ACHN (cell line): Measurements from ENCODE around the gene ARL5C.

ENCODE experiments used
- DNase-seq: peaks from one replicate; pipeline ENCODE4 v3.0.0-alpha.2; 2015
- in situ Hi-C: cut with HindIII; loops from 2 replicates; pipeline ENCODE4 v1.10.0; 2017; ENCODE audit warnings: low sequenced_read_pairs, low pct_ligation_motif_present, low pct_unique_long_range_greater_than_20kb

The ARL5C gene

DNA sequence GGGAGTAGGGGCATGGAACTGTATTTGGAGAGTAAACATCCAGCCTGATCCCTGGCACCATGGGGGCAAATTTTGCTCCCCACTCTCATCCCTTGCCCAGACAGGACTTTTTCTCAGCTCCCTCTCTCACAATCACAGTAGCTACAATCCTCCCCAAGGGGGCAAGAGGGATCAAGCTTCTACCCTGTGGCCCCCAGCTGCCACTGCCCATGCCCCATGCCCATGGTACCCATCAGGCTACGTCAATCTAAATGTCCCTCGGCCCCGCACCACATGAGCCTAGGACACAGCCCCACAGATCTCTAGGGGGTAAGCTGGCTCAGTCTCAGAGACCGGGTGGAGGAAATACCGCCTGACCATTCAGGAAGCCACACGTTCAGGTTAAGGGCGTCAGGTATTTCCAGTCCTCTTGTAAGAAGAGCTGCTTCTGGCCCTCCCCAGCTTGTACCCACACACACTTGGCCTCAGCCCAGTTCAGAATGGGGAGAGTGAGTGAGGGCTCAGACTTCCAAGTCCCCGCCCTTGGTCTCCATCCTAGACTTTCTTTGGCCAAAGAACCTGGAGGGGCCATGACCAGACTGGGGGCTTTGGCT is 29.7 kb upstream of the ARL5C start:
- no peak for DNase-seq
- in situ Hi-C loops, result no loop called here

DNA sequence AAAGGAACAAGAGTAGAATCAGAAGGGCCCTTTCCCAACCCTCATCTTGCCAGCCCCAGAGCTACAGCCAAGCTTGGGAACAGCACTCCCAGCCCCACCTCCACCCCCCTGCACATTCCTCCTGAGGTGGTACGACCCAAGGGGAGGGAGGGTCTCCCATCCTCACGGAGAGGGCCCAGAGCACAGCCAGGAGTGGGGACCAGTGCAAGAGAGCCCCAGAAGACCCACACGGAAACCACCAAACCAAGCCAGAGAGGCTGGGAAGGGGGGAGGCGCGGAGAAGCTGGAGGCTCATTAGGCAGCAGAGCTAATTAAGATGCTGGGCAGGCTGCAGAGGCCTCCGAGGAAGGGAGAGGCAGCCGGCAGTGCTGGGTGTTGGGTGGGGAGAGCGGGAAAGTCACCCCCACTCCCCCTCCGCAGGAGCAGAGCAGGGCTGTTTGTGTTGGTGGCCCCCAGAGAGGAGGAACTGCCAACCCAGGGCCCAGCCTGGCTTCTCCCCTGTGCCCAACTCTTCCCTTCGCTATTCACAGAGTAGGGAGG is 29.1 kb upstream of the ARL5C start:
- no peak for DNase-seq
- in situ Hi-C loops, result no loop called here

DNA sequence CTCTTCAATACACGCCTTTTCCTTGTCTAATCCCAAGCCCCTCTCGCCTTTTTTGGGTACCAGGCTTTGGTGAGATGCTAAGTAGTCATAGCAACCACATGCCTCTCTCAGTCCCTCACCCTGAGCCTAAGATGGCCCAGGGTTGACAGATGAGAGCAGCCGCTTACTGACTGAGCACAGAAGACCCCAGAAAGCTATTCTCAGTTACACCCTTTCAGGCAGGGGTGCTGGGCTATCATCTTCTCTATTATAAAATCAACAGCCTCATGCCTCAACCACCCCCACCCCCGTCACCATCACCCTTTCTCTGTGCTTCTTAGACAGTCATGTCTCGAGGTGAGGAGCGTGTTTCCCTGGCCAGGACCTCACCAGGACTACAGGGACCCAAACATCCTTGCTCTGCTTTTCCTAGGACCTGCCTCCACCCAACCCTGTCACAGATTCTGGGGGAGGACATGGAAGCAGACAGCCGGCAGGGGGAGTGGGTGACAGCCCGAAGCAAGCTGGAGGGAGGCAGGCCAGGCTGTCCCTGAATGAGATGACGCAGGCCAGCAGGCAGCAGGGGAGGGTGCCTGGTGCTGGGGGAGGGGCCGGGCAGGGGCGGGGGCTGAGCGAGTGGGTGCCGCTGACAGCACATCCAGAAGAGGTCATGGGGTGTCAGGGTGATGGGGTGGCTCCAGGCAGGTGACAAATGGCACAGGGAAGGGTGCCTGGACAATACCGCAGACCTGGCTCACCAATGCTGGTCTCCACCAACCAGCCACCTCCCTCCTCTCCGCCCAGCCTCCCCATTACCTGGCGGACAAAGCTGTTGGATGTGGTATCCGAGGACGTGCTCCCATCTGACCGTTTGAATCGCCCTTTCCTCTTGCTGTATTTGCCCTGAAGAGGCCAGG is 28.4 kb upstream of the ARL5C start:
- in situ Hi-C loops, result no loop called here
- DNase-seq, result no peak

DNA sequence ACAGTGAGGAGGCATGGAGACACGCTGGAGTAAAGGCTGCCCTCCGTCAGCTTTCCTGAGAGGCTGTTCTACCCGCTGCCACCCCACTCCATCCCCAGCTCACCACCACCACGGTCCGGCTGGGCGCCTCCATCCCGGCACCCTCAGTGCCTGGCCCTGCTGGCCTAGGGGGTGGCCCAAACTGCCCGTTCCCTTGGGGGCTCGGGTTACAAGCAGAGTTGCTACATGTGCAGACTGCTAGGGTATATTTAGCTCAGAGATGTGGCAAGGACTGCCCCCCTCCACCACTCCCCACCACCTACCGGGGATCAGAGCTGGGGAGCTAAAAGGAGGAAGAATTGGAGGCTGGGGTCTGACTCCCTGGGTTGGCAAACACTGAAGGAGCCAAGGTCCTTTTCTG is 27.4 kb upstream of the ARL5C start:
- DNase-seq, result no peak
- in situ Hi-C loops, result no loop called here

DNA sequence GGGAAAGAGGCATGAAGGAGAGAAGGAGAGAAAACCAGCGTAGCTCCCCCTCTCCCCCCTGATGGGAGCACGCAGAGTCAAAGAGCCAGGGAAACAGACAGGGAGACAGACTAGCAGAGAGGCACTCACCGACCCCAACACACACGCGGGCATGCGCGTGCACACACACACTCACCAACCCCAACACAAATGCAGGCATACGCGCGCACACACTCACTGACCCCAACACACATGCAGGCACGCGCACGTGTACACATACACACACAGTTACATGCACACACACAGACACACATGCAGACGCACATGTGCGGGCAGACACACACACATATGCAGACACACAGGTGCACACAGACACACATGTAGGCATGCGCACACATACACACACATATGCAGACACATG is 26.9 kb upstream of the ARL5C start:
- in situ Hi-C loops, result no loop called here
- no peak for DNase-seq

DNA sequence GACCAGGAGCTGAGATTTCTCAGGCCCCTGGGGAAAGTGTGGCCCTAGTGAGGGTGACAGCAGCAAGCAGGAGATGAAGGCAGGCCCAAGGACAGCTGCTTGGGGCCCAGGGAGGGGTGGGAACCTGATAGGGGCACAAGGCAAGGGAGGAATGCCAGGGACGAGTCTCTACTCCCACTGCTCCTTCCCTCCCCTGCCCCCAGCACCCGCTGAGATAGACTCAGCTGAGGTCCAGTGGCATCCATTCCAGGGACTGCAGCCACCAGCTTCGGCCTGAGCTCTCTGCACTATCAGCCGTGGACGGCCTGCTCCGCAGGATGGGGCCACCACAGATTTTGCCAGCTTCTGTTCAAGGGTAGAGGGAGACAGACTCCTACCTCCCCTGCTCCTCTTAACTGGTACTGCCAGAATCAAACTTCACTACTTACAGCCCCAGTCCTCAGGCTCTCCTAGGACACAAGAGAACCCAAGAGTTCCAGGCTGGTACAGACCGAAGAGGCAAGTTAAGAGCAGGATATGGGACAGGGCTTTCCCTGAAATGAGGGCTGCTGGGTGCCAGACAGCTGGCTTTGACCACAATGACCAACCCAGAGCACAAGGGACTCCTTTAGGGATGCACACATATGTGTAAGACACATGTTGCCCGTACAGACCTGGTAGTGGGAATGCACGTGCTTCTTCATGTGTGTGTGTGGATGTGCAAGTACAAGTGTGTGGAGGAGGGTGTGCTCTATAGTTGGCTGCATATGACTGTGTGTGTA is 26.0 kb upstream of the ARL5C start:
- no peak for DNase-seq
- in situ Hi-C loops, result no loop called here

DNA sequence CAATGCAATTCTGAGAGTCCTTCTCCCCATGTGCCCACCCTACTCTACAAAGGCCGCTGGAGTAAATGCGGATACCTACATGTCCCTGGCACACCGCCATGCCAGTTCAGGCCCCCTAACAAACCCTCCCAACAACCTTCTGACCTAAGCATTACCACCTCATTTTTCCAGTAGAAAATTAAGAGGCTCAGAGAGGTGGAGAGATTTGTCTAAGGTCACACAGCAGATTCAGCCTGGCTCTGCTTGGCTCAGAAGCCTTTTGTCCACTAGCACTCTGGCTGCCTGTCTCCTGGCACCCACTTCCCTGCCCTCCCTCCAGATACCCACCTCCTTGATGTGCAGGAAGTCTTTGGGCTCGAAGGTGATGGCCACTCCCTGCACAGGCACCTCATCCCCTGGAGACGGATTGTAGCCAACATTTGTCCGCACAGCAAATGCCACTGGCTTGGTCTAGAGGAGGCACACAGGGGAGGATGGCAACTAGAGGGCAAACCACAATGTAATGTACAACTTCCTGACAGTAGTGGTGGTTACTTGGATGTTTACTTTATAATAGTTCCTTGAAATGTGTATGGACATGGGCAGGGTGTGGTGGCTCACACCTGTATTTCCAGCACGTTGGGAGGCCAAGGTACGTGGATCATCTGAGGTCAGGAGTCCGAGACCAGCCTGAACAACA is 21.3 kb upstream of the ARL5C start:
- in situ Hi-C loops, result no loop called here
- DNase-seq, result no peak

DNA sequence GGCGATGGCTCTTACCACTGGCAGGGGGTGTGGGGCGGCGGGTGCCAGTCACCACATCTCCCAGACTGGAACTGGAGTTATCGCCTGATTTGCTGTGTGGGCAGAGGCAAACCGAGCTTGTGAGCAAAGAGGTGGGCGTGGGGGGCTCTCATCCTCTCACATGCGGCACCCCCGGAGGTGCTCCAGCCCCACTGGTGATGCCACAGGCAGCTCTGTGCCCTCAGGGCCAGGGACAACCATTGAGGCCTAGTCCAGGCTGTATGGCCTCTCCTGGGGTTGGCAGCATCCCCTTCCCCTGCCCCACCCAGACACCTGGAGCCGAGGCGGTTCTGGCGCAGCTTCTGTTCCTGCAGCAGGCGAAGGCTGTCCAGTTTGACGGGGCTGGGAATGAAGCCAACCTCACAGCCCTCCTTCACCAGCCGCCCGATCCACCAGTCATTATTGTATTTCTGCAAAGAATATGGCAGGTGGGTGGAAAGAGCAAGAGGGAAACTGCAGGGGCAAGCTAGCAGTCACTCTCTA is 20.6 kb upstream of the ARL5C start:
- DNase-seq, result no peak
- in situ Hi-C loops, result no loop called here

DNA sequence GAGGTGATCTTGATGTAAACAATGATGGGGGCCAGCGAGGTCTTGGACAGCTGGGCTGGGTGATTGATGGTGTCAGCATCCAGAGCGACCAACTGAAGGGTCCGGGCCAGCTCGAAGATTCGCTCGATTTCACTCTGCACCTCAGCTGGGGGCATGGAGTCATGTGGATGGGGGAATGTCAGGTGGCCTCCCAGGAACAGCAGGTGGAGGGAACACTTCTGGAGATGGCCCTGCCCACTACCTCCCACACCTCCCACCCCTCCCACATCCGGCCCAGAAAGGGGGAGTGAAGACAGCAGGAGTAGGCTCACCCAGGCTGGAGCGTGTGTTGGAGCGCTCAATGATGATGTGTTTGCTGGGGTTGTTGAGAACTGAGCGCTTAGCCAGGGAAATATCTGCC is 17.8 kb upstream of the ARL5C start:
- in situ Hi-C loops, result no loop called here
- no peak for DNase-seq

DNA sequence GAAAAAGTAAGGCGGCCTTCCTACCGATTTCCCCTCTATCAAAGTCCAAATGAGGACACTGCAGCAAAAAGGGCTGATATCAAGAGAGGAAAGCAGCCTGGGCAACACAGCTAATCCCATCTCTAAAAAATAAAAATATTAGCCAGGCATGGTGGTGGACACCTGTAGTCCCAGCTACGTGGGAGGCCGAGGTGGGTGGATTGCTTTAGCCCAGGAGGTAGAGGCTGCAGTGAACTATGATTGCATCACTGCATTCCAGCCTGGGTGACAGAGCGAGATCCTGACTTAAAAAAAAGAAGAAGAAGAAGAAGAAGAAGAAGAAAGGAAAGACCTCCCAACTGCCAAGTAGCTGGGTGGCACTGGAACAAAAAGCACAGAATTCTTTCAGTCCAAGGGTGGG is 17.1 kb upstream of the ARL5C start:
- in situ Hi-C loops, result no loop called here

DNA sequence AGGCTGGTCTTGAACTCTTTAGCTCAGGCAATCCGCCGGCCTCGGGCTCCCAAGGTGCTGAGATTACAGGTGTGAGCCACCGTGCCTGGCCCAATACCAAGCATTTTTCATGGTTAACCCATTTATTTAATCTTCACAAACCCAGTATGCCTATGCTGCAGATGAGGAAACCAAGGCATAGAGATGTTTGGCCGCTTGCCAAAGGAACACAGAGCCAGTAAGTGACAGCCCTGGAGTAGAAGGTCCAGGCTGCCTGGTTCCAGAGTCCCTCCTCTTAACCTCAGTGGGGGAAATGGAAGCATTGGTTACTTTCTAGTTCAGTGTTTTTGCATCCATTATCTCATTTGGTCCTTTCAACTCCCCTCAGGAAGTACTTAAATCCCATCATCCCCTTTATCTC is 15.3 kb upstream of the ARL5C start:
- DNase-seq, result no peak
- in situ Hi-C loops, result no loop called here

More for the DNA sequence above, 17.1 kb upstream of the ARL5C start:
- no peak for DNase-seq

DNA sequence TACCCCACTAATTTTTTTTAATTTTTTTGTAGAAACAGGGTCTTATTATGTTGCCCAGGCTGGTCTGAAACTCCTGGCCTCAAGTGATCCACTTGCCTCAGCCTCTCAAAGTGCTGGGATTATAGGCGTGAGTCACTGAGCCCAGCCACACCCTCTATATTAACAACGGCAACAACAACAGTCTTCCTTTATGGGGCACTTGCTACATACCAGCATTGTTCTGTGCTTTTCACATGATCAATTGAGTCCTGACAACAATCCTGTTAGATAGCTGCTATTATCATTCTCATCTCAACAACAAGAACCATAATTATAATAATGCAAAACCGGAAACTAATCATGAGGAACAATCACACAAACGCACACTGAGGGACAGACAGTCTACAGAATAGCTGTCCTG is 12.6 kb upstream of the ARL5C start:
- in situ Hi-C loops, result no loop called here
- no peak for DNase-seq

DNA sequence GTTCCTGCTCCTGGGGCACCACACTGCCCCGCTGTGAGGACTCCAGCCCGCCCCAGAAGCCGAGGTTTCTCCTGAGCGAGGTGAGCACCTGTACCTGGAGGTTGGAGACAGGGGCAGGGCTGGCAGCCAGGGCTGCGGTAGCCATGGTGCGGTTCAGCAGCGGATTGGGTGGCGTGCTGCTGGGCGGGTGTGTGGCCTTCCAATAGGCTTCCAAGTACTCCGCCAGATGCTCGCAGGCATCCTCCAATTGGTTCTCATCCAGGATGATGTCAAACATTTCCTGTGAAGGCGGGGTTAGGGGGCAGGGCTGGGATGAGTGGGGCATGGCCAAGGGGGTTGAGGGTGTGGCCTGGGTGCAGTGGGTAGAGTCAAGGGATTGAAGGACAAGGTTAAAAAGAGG is 11.3 kb upstream of the ARL5C start:
- in situ Hi-C loops, result no loop called here
- DNase-seq, result no peak

DNA sequence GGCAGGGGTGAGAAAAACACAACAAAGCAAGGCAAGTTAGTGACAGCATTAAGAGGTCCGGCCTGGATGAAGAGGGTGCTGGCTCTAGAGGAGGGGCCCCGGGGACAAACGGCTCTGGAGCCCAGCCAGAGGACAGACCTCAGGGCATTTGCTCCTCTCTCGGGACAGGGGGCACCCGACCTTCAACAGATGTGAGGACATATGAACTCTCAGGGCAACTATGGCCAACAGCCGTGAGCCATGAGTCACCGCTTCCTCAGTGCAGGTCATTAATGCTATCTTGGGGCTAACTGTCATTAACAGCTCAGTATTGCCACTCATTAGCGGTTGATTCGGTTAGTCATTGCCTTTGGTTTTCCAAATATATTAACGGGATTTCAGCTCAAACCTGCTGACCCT is 9.7 kb upstream of the ARL5C start:
- in situ Hi-C loops, result no loop called here
- DNase-seq, result no peak

DNA sequence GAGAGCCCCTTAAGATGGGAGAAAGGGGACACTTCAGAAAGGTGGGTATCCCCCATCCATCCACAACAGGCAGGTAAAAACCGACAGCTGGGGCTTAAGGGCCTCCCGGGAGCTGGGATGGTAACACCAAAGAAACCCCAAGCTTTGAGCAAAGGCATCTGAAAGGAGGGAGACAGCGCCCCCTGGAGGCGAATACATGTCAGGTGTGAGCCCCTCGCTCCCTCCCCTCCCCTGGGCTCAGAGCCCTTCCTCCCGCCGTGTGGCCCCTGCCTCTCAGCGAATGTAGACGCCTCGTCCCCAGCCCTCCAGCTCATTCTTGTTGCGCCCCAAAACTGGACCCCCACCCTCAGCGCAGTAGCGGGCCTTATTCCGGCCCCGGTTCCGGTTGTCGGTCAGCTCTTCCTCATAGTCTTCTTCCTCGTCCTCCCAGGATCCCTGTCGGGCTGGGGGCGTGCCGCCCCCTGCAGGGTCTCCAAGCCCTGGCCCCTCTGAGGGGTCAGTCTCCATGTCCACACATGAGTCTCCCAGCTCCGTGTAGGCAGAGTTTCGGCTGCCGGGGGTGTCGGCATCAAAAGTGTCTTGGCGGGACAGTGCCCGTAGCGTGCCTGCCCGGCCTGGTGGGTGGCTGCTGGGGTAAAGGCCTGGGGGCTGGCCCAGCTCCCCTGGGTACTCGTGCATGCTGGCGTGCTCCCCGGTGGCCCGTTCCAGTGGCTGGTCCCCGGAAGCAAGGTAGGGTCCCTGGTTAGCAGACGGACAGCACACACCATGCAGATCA is 9.1 kb upstream of the ARL5C start:
- in situ Hi-C loops, result no loop called here
- peak; percentile 61 for DNase-seq

DNA sequence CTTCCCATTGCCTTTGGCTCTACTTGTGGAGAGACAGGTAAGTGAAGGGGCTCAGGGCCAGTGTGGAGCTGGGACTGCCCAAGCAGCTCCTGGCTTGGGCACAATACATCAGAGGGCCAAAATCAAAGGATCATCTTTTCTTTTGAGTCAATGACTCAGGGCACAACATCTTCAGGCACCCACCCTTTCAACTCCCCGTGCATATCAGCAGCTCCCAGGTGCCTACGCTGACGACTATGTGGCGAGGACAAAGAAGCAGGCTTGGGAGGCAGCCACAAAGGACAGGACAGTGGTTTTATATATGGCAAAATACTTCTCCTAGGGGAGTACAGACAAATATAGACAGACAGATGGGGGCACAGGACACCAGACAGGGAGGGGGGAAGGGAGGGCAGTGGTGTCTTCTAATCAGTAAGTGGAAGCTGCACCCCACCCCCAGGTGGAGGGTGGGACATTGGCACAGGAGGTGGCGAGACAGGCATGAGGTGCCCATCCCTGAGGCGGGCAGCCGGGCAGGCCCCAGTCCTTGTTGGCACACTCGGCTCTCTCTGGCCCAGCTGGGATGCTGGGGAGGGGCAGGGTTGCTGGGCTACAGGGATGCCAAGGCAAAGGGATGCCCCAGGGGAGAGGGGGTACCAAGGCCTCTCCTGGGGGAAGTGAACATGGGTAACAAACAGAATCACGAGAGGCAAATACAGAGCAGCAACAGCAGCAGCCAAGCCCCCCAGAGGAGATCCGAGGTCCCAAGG is 7.7 kb upstream of the ARL5C start:
- in situ Hi-C loops, result no loop called here

DNA sequence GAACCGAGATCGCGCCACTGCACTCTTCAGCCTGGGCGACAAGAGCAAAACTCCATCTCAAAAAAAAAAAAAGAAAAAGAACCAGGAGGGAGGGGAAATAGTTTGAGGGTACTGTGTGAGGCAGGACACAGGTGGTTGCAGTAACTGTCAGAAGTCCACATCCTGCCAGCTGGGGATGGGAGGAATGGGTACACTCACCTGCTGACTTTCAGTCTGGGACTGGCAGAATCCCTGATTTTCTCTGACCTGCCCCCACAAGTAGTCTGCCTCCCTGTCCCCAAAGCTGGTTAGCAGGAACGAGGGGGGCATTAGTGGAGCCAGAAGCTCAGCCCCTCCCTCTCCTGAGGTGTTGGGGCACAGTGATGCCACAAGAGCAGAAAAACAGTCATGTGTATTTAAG is 7.1 kb upstream of the ARL5C start:
- in situ Hi-C loops, result no loop called here
- DNase-seq, result no peak

More for the DNA sequence above, 7.7 kb upstream of the ARL5C start:
- no peak for DNase-seq
